BE2C (cell line): Measurements from ENCODE around the gene ATP2A3. TPM values are rescaled to one million over a fixed set of nuclear protein-coding genes. Genes with fewer than 3 reads are reported as not detected.
A peak's percentile ranks its signal among the peaks of the same experiment; 100 is the strongest.

ENCODE experiments used
- DNase-seq: peaks from one replicate; pipeline ENCODE4 v3.0.0-alpha.2; 2020
- H3K27me3 ChIP-seq: fragments of 250-450 bp; sonication (Bioruptor Pico); 2 replicates; pipeline ENCODE4 v1.5.1; 2020; ENCODE audit warnings: mild to moderate bottlenecking
- H3K36me3 ChIP-seq: fragments of 250-450 bp; sonication (Bioruptor Pico); 2 replicates; pipeline ENCODE4 v1.5.1; 2020; ENCODE audit warnings: mild to moderate bottlenecking
- H3K4me1 ChIP-seq: fragments of 250-450 bp; sonication (Bioruptor Pico); 2 replicates; pipeline ENCODE4 v1.5.1; 2020
- H3K4me3 ChIP-seq: 2 replicates; pipeline ENCODE4 v1.5.1; 2011; ENCODE audit warnings: low read depth, low read length
- H3K9me3 ChIP-seq: fragments of 250-450 bp; sonication (Bioruptor Pico); 2 replicates; pipeline ENCODE4 v1.5.1; 2020
- CTCF ChIP-seq: IDR thresholded peaks from 2 replicates; pipeline ENCODE4 v1.5.1; 2012; ENCODE audit warnings: mild to moderate bottlenecking, low read depth, low read length
- polyA plus RNA-seq: library from polyadenylated mRNA; unstranded; fragments of >200 nt; gene quantifications from one replicate; pipeline ENCODE4 v1.2.1, GENCODE V29; 2012; ENCODE audit warnings: low read depth, missing spikeins; ENCODE audit not compliant: insufficient read length, insufficient read depth

ATP2A3 gene
- 1.1 TPM for polyA plus RNA-seq

DNA sequence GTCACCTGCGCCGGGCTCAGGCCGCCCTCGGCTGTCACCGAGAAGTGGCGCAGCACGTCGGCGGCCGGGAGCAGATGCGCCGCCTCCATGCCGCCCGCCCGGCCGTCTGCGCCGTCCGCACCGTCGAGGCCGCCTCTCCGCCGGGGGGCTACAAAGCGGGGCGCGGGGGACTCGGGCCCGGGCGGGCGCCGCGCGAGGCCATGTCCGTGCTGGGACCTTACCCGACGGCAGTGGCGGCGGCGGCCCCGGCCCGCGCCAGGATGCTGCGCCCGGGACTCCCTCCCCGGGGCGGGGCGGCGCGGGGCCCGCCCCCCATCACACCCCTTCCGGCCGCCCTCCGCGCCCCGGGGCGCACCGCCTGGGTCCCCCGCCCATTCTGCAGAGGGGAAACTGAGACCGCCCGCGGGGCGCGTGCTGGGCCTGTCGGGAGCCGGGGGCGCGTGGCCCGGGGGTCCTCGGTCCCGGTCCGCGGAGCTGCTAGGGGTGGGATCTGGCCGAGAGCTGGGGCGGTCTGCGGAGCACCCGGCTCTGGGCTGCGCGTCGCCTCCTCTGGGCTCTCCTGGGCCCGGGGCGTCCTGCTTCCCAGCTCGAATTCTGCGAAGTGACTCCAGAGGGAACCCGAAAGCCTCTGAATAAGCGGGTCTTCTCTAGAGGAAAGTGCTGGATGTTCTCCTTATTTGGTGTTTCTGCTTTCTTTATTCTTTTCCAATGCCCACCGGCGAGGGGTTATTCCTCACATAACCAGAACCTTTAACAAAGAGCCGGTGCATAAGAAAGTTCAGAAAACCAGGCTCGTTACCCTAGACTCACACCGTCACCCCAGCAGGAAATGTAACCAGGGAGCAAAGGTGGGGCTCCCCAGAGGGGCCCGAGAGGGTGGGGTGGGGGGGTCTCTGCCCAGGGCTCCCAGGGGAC, at the start of gene ATP2A3:
Gene ATP2A3 (minus strand): TSS at position 235 of the 915 bp plus-strand sequence. CDS start 146 bp downstream, at position 89.
- Histone ChIP-seq H3K36me3 (no peaks in the 10 kb centered on the region), H3K4me1 (no peaks in the 10 kb centered on the region), H3K4me3 (peak within 1 kb of the TSS; percentile 11; the same call in 1 of the 2 replicates), H3K27me3 (peaks cover 28% of the 10 kb centered on the region), H3K9me3 (no peaks in the 10 kb centered on the region)
- TF ChIP-seq CTCF = no peak
- no peak for DNase-seq

- H3K4me3 ChIP-seq = no peak overlapping the region
- no peaks in the 10 kb centered on the region for H3K27me3 ChIP-seq
- H3K4me1 ChIP-seq = peaks cover 7% of the 10 kb centered on the region; the same call in 1 of the 2 replicates
- H3K36me3 ChIP-seq = peaks cover 6% of the 10 kb centered on the region
- no peak for TF ChIP-seq CTCF
- H3K9me3 ChIP-seq = no peaks in the 10 kb centered on the region
- DNase-seq = no peak
Observed at GRCh38 chr17:4010754-4011153, 46.5 kb upstream of the ATP2A3 start.

DNA sequence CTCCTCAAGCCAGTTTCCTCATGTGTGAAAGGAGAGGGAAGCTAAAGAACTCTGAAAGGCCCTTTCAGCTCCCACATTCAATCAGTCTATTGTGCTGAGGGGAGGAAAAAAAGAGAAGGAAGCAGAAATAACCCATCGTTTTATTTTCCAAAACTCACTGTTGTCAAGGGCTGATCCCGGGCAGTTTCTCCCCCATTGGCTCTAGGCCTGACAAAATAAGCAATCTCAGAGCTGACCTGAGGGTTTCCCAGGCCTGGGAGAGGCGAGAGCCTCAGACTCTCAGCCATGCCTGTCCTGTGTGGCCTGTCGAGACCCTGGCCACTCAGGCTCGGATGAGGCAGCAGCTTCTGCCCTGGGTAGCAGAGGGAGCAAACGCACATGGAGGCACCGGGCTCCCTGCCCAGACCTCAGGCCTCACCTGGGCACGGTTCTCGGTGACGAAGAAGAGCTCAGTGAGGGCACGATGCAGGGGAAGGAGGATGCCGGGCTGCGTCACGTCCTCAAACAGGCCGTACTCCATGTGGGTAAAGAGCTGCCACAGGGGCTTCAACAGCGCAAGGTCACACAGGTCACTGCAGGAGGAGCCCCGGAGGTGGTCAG, 45.0 kb upstream of the ATP2A3 start:
- DNase-seq = no peak
- no peak overlapping the region for H3K4me3 ChIP-seq
- no peaks in the 10 kb centered on the region for H3K9me3 ChIP-seq
- no peaks in the 10 kb centered on the region for H3K27me3 ChIP-seq
- H3K36me3 ChIP-seq = peaks cover 6% of the 10 kb centered on the region
- H3K4me1 ChIP-seq = peaks cover 7% of the 10 kb centered on the region; the same call in 1 of the 2 replicates
- TF ChIP-seq CTCF = no peak

DNA sequence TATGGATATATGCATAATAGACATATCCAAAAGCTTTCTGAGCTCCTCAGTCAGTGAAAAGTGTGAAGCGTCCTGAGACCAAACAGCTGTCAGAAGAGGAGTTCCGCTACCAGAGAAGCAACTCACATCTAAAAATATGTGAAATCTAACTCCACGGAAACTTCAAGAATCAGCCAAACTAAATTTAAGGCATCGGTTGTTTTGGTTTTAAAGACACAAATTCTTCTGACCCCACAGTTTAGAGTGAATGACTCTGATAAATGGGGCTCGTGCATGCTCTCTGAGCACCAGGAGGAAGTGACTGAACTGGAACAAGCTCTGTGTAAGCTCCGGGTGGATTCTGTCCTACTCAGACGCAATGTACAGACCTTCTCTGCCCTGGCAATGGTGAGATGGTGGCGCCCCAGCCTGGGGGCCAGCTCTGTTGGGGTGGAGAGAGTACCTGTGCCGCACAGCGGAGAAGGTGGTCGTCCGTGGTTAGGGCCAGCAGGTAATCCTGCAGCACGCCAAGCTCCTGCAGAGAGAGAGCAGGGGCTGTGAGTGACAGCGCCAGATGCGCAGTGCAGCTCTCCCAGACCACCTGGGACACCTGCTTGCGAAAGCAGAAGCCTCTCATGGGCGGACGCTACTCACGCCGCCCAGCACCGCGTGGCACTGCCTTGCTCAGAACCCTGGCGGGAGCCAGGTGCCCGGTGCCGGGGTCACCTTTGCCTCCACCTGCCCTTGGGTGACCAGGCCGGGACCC, 44.4 kb upstream of the ATP2A3 start:
- no peak for DNase-seq
- H3K4me1 ChIP-seq = peaks cover 7% of the 10 kb centered on the region; the same call in 1 of the 2 replicates
- peaks cover 6% of the 10 kb centered on the region for H3K36me3 ChIP-seq
- H3K27me3 ChIP-seq = no peaks in the 10 kb centered on the region
- TF ChIP-seq CTCF = no peak
- H3K9me3 ChIP-seq = no peaks in the 10 kb centered on the region
- H3K4me3 ChIP-seq = no peak overlapping the region

- peaks cover 6% of the 10 kb centered on the region for H3K36me3 ChIP-seq
- no peaks in the 10 kb centered on the region for H3K9me3 ChIP-seq
- peak; percentile 40 for TF ChIP-seq CTCF
- DNase-seq = no peak
- no peaks in the 10 kb centered on the region for H3K27me3 ChIP-seq
- no peak overlapping the region for H3K4me3 ChIP-seq
- H3K4me1 ChIP-seq = peaks cover 7% of the 10 kb centered on the region; the same call in 1 of the 2 replicates
Observed at GRCh38 chr17:4008082-4008435, 43.8 kb upstream of the ATP2A3 start.
